Measurements from ENCODE around the gene WDR19.

Gene WDR19

DNA sequence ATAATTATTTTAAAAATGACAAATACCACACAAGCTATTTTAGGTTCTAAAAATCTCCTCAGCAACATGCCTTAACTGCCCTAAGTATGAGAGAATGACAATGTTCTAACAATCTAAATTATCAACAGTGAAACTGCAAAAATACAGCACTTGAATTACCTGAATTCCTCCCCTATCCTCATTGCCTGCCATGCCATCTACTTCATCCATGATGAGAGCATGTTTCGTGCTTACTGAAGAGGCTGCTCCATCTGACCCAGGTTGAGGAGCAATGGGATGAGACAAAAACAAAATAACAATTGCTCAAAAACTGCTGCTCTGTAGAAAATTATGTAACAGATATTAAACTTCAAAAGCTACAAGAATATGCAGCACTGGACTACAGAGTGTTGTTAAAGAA, 120.6 kb downstream of the WDR19 start:
- DNase-seq (ENCODE audit: low read depth, low spot score): no peak

DNA sequence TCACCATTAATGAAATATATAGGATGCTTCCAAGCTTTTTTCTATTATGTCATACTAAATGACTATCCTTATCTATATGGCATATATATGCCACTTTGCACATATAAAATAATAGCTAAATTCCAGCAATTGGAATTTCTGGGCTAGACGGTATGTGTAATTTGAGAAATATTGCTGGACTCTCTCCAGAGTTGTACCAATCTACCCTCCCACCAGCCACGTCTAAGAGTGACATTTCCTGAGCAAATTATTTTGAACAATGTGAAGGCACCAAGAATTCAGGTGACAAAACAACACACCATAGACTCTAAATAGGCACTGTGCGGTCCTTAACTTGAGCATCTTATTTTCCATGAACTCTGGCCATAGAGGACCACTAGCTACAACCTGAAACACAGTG, 121.5 kb downstream of the WDR19 start:
- no peak for DNase-seq (ENCODE audit: low read depth, low spot score)

DNA sequence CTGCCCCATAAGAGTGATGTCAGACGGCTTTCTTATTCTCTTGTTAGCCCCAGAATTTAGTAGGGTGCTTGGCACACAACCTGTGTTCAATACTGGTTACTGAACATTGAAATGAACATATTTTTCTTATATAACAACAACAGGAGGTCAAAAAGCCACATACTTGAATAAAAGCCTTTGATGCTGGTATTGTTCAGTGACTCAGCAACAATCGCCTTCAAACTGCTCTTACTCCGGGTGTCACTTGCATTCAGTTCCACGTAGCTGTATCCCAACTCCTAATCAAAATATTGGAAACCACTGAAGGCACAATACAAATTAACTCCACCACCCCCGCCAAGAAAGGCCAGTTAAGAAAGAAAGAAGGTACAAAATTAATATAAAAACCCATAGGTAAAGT, 122.3 kb downstream of the WDR19 start:
- DNase-seq (ENCODE audit: low read depth, low spot score): no peak

DNA sequence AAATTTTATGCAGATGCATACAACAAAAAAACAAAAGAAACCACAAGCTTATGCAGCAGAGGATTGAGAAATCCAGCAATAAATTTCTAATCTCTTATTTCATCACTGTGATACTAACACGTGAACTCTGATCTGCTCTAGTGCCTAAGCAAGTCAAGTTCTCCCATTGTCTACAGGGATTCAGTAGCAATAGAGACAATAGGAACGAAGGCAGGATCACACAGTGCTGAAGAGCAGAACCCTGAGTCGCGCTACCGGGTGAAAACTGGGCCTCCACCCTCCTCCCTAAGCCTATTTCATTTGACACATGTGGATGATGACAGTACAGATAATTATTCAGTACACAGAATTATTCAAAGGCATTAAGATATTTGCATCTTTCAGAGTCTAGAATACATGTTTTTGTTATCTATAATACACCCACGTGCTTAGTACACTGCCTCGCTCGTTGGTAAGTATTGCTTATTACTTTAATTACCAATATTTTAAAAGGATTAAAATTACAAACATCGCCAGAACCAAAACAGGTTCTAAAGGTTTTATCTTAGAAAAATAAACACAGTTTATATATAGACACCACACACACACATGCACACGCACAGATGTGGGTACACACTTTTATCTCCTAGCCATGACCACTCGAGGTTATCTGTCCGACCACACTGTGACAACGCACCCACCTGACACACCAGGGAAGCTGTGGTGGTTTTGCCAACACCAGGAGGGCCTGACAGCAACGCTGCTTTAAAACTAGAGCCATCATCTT, 123.8 kb downstream of the WDR19 start:
- no peak for DNase-seq (ENCODE audit: low read depth, low spot score)

DNA sequence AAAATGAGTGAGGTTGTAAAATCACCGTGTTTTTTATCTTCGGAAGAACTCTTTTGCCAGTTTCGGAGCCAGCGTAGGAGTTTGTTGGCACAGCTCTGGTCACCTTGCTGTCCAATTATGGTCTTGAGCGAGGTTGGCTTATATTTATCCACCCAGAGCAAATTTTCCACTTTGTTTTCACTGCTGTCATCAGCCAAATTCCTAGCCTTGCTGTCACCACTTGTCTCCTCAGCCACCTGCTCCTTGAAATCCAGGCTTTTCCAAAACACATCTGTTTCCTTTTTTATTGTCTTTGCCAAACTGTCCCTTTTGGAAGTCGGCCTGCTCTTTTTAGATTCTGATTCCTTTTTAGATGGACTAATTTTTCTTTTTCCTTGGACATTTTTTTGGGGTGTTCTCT, 126.3 kb downstream of the WDR19 start:
- DNase-seq (ENCODE audit: low read depth, low spot score): no peak

DNA sequence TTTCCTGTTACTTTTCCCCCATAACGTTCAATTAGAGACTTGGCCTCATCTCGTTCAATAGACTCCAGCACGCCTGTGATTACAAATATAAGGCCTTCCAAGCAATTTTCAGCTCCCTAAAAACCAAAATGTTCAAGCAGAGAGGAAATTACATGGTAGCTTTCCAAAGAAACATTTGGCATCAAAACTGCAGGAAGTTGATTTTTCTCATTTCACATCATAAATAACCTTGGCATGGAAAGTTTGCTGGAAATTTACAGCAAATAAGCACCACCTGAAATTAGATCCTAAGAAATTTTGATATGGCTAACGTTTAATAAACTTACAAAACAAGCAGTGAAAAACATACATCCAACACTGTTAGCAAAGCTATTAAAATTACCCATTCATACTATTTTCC, 130.5 kb downstream of the WDR19 start:
- DNase-seq (ENCODE audit: low read depth, low spot score): no peak

DNA sequence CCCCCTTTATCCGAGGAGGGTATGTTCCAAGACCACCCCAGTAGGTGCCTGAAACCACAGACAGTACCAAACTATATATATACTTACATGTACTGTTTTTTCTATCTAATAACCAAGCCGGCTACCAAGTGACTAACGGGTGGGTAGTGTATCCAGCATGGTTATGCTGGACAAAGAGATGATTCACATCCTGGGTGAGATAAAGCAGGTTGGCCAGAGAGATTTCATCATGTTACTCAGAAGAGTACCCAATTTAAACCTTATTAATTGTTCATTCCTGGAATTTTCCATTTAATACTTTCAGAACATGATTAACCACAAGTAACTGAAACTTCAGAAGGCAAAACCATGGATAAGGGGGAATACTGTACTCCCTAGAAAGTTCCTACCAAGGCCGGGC, 137.3 kb downstream of the WDR19 start:
- peak; percentile 7 for DNase-seq (ENCODE audit: low read depth, low spot score)

DNA sequence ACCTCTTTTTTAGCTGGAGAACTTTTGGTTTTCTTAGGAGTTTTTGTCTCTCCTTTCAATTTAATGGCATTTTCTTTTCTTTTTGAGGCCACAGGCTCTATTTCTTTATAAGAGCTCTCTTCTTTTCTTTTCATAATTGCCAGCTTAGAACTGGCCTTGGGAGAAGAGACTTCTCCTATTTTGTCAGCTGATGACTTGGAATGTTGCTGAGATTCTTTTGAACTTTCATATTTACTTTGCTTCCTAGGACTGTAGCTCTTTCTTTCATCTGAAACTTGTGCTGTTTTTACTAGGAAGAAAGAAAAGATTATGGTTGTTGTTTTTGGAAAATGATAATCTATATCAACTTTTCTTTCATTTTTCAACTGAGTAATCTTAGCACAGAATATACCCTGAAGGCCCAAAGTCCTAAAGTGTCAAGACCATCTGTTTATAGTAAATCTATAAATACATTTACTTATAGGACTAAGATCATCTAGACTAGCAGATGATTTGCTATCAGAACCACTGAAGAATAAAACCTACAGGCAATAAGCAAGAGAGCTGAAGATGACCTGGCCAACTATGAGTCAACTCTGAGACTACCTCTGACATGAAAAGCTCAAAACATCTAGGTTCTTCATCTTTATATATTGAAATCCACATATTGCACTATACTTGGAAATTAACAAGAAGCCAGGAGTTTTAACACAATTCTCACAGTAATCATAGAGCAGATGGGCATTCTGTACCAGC, 138.2 kb downstream of the WDR19 start:
- peak; percentile 42 for DNase-seq (ENCODE audit: low read depth, low spot score)

DNA sequence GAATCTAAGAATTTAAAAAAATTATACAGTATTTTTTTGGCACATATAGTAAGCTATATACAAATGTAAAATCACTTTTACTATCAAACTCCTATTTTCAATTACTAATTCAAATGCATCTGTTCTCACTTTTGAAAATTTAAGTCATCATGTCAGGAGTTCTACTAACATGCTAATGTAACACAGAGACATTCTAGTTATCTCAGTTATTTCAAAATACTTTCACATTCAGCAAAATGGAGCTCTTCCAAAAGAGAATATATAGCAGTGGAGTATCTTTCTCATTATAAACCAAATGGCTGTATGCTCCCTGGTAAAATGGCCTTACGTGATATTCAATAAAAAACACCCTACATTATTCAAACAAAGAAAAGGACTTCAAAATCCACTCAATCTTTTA, 141.5 kb downstream of the WDR19 start:
- DNase-seq (ENCODE audit: low read depth, low spot score): no peak

DNA sequence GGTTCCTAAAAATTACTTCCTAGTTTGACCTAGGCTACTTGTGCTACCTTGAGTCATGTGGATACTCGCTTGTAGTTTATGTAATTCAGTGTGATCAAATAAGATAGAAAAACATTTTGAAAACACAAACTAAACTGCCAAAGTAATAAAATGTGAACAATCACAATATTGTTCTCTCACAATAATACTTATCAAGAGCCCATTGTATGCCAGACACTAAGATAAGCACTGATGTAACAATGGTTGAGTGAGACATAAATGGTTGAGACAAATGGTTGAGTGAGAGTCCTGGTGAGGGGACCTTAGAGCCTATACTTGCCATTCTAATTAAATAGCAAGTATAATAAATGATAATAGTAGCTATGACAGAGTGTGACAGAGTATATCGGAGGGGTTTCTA, 142.1 kb downstream of the WDR19 start:
- no peak for DNase-seq (ENCODE audit: low read depth, low spot score)

DNA sequence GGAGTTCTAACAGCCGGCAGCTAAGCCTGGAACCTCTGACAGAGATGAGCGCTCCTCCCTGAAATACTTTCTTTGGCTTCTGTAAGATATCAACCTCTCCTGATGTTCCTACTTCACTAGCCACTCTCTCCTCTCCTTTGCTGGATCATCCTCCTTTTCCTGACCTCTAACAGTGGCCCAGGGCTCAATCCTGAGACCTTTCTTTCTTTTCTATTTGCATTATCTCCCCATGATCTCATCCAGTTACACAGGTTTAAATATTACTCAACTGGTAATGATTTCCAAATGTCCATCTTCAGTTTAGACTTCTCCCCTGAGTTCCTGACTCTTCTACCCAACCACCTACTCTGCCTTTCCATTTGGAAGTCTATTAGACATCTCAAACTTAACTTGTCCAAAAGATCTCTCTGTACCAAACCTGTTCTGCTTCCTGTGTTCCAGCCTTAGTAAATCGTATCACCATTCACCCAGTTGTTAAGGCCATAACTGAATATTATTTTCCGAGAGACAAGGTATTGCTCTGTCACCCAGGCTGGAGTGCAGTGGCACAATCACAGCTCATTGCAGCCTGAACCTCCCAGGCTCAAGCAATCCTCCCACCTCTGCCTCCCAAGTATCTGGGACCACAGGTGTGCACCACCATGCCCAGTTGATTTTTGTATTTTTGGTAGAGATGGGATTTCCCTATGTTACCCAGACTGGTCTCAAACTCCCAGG, 142.7 kb downstream of the WDR19 start:
- no peak for DNase-seq (ENCODE audit: low read depth, low spot score)

DNA sequence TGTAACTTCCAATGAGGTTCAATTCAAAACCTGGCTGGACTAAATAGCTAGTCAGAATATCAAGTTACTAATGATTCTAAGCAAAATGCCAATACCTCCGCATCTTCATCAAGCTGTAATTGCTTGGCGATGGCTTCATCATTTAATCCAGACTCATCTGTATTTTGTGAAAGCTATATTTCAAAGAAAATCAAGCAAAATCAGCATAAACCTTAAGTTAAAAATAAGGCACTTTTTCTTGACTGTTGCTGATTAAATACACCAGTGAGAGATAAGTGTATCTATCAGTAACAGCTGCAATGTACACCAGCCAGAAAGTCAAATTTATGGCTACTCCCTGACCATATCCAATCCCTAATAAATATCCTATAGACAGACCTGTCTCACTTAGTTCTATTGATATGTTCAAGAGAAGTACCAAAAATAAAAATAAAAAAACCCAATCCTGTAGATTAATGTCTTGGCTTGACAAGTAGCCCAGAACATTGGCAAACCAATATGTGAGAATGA, 144.2 kb downstream of the WDR19 start:
- no peak for DNase-seq (ENCODE audit: low read depth, low spot score)

DNA sequence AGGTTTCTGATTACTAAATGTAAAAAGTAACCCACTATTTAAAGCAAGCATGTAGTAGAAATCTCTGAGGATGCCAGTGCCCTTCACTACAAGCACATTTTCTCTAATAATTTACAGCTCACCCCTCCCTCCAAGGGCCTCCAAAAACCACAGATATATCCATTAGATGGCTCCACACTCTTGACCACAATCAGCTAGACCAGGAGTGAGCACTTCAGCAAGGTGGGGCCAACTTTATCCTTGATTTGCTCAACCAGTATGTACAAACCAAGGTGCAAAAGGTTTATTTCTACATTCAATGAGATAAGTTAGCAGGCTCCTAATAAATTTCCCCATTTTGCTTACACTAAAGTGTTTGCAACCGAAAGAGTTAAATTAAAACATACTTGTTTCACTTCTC, 148.0 kb downstream of the WDR19 start:
- DNase-seq (ENCODE audit: low read depth, low spot score): no peak

DNA sequence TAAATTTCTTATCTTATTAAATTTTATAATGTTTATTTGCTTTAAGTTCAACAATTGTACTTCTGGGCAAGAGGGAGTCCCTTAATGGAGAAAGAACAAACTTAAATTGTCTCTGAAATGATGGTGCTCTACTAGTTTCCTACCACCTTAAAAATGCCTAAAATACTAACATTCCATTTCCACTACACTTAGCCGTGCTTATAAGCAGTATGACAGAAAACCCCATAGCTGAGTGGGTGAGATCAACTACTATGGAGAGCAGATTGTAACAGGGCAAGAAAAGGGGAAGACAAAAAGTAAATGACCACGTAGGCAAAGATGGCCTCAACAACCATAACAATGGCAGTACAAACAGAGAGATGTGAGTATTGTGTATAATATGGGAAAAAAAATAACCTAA, 148.9 kb downstream of the WDR19 start:
- no peak for DNase-seq (ENCODE audit: low read depth, low spot score)
